ENCODE data around the gene EHMT1.

EHMT1 gene

DNA sequence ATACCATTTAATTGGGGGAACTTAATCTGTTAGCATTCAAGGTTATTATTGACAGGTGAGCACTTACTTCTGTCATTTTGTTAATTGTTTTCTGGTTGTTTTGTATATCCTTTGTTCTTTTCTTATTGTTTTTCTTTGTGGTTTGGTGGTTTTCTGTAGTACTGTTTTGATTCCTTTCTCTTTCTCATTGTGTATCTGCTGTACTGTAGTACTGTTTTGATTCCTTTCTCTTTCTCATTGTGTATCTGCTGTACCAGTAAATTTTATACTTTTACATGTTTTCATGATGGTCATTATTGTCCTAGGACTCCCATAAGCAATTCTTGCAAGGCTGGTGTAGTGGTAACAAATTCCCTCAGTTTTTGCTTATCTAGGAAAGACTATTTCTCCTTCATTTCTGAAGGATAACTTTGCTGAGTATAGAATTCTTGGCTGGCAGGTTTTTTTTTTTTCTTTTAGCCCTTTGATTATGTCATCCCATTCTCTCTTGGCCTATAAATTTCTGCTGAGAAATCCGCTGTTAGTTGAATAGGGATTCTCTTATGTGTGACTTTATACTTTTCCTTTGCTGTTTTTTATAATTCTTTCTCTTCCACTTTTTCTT, 234.7 kb downstream of the EHMT1 start:
- Histone ChIP-seq H3K27me3 (no peaks in the 10 kb centered on the region), H3K4me1 (no peaks in the 10 kb centered on the region), H3K36me3 (no peaks in the 10 kb centered on the region), H3K9me3 (peaks cover 3% of the 10 kb centered on the region; the same call in 1 of the 2 replicates), H3K4me3 (ENCODE audit: low read depth, low read length) (no peak overlapping the region)
- no peak for DNase-seq
- TF ChIP-seq, protein P1, sequence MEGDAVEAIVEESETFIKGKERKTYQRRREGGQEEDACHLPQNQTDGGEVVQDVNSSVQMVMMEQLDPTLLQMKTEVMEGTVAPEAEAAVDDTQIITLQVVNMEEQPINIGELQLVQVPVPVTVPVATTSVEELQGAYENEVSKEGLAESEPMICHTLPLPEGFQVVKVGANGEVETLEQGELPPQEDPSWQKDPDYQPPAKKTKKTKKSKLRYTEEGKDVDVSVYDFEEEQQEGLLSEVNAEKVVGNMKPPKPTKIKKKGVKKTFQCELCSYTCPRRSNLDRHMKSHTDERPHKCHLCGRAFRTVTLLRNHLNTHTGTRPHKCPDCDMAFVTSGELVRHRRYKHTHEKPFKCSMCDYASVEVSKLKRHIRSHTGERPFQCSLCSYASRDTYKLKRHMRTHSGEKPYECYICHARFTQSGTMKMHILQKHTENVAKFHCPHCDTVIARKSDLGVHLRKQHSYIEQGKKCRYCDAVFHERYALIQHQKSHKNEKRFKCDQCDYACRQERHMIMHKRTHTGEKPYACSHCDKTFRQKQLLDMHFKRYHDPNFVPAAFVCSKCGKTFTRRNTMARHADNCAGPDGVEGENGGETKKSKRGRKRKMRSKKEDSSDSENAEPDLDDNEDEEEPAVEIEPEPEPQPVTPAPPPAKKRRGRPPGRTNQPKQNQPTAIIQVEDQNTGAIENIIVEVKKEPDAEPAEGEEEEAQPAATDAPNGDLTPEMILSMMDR (IDR thresholded peaks at IDR 0.05; ENCODE audit: low read depth, low read length) = no peak

DNA sequence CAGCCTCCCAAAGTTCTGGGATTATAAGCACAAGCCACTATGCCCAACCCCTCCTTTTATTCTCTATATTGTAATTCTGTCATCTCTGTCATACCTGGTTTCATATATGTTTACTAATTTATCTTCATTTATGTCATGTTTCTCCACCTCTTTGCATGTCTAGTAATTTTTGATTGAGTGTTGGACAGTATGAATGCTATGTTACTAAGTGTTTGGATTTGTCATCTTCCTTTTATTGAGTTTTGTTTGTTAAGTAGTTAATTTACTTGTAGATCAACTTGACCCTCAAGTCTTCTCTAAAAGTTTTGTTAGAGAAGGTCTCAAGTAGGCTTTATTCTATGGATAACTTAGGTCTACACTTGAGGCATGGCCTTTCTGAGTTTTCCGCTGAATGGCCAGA, 241.6 kb downstream of the EHMT1 start:
- TF ChIP-seq, protein P1 (IDR thresholded peaks at IDR 0.05; ENCODE audit: low read depth, low read length) = no peak
- H3K27me3 ChIP-seq = no peaks in the 10 kb centered on the region

DNA sequence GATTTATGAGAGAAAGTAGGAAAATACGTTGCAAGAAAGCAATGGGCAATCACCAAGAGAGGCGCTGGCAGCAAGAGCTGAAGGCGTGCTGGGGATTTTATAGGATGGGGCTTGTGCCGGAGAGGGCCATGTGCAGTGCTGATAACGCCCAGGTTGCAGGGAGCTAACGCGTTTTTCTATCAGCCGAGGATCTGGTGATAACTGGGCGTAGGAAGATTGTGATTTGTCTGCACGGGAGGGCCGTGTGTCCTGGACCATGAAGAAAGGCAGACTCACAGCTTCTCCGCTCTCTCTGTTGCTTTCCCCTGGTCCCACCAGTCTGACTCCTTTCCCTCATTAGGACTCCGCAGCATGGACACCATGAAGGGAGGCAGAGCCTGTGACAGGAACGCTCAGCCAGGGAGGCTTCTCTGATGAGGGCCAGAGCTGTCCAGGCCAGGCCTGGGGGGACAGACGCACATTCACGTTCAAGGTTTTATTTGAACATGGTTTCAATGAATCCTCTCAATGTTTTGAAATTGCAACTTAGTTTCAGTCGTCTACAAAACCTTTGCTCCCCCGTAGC, 246.9 kb downstream of the EHMT1 start:
- TF ChIP-seq, protein P1 (IDR thresholded peaks at IDR 0.05; ENCODE audit: low read depth, low read length) = no peak
- H3K9me3 ChIP-seq = no peaks in the 10 kb centered on the region; the same call in 1 of the 2 replicates

More for the DNA sequence above, 241.6 kb downstream of the EHMT1 start:
- DNase-seq = no peak
- no peaks in the 10 kb centered on the region for H3K36me3 ChIP-seq
- no peaks in the 10 kb centered on the region; the same call in 1 of the 2 replicates for H3K4me1 ChIP-seq
- H3K9me3 ChIP-seq = no peaks in the 10 kb centered on the region
- no peak overlapping the region for H3K4me3 ChIP-seq (ENCODE audit: low read depth, low read length)

DNA sequence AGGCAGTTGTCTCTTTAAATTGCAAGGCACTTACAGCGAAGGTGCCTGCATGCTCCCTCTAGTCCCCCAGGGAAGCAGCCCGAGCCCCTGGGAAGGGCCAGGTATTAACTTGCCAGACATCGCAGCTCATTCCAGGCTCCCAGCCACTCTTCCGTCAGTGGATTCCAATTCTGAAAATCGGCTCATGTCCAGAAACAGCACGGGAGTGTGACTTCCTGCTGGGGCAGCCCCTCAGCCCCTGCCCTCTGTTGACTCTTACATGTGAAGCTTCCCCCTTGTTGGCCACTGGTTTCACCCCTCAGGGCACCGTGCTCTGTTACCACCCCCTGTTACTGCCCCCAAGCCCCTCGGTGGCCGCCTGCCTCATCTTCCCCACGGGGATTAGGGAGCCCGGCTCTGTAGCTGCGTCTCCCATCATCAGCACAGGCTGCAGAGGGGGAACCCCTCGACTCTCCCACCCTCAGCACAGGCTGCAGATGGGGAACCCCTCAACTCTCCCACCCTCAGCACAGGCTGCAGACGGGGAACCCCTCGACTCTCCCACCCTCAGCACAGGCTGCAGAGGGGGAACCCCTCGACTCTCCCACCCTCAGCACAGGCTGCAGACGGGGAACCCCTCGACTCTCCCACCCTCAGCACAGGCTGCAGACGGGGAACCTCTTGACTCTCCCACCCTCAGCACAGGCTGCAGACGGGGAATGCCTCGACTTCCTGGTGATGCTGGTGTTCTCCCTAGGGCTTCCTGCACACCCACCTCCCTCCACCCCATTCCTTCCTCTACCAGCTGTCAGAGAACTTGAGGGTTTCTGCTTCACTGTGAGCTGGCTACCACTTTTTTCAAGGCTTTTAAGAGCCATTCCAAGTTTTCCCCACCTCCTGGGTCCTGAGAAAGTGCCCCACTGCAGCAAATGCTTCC, 247.7 kb downstream of the EHMT1 start:
- TF ChIP-seq, protein P1 (IDR thresholded peaks at IDR 0.05; ENCODE audit: low read depth, low read length) = no peak
- Histone ChIP-seq H3K9me3 (no peaks in the 10 kb centered on the region; the same call in 1 of the 2 replicates), H3K4me1 (peaks cover 4% of the 10 kb centered on the region; the same call in 1 of the 2 replicates), H3K4me3 (ENCODE audit: low read depth, low read length) (peak overlapping the region; percentile 36), H3K27me3 (no peaks in the 10 kb centered on the region), H3K36me3 (no peaks in the 10 kb centered on the region)
- no peak for DNase-seq

More for the DNA sequence above, 246.9 kb downstream of the EHMT1 start:
- no peaks in the 10 kb centered on the region for H3K36me3 ChIP-seq
- H3K4me1 ChIP-seq = peaks cover 4% of the 10 kb centered on the region; the same call in 1 of the 2 replicates
- peak; percentile 61 for DNase-seq
- H3K27me3 ChIP-seq = no peaks in the 10 kb centered on the region
- H3K4me3 ChIP-seq (ENCODE audit: low read depth, low read length) = peak overlapping the region; percentile 36

DNA sequence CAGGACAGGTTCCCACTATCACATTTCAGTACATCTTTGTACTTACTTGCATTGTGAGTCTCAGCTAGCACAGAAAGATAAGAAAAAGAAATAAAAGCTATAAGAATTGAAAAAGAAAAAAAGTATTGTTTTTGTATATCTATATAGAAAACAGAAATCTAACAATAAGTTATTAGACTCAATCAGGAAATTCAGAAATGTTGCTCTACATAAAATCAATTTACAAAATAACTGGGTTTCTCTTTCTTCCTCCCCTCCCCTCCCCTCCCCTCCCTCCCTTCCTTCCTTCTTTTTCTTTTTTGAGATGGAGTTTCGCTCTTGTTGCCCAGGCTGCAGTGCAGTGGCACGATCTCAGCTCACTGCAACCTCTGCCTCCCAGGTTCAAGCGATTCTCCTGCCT, 251.6 kb downstream of the EHMT1 start:
- H3K9me3 ChIP-seq = no peaks in the 10 kb centered on the region; the same call in 1 of the 2 replicates
- TF ChIP-seq, protein P1 (IDR thresholded peaks at IDR 0.05; ENCODE audit: low read depth, low read length) = no peak
- H3K36me3 ChIP-seq = no peaks in the 10 kb centered on the region

More for the DNA sequence above, 251.6 kb downstream of the EHMT1 start:
- Histone ChIP-seq H3K4me3 (ENCODE audit: low read depth, low read length) (no peak overlapping the region), H3K27me3 (no peaks in the 10 kb centered on the region; the same call in 1 of the 2 replicates), H3K4me1 (0 out of 2 replicates have a peak, but pooled peaks cover 4% of the 10 kb centered on the region)
- no peak for DNase-seq

Measured in BE2C (cell line).